ENCODE data around the gene MATN1. TPM values are rescaled to one million over a fixed set of nuclear protein-coding genes. Genes with fewer than 3 reads are reported as not detected.

MATN1 gene
- total RNA-seq, result not detected

DNA sequence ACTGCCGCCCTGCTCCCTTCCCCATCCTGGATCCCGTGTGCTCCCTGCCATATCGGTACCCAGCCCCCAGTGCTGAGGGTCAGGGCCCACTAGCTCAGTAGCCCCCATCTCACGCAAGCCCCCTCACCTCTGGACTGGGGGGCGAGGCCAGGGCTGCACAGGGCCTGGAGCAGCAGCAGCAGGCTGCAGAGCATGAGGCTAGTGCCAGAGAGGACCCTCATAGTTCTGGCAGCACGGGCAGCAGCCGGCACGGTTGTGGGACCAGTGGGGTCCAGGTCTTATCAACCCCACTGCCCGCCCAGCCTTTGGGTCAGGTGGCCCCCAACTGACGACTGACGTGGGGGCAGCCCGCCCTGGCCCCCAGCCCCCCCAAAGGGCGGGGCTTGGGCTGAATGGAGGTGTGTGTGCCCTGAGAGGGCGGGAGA lies at the start of gene MATN1:
TSS of gene MATN1 (minus strand) at position 255 of the 425 bp plus-strand sequence. CDS start at position 221, 34 bp downstream.

GRCh38 chr1:30757352-30758120 lies 34.2 kb upstream of the MATN1 start, which contains the start of gene LAPTM5:
LAPTM5 (minus strand) TSS chr1:30757774; CDS start chr1:30757745, 29 bp downstream.

Small RNA genes lying within 50 kb of the gene (microRNA-seq; reads per million reads assigned to microRNA genes)
- not detected for gene MIR4420 (ENCODE audit: borderline microRNAs expressed, borderline replicate concordance)

Other genes with a start within 250 kb of the MATN1 start
- 100 to 1,000 TPM; 580 to 591 TPM for gene LAPTM5, start 34.2 kb upstream of the MATN1 start, total RNA-seq
- under 1 TPM; 0.05 to 0.15 TPM for gene SDC3, start 185.2 kb upstream of the MATN1 start, total RNA-seq